GM18526 (cell line): ENCODE measurements around the gene BTN2A1.

ENCODE experiments used
- POLR2A ChIP-seq: IDR thresholded peaks from 3 replicates; pipeline ENCODE4 v1.6.1; 2011; ENCODE audit not compliant: insufficient read length; ENCODE audit errors: extremely low read depth

Gene BTN2A1

DNA sequence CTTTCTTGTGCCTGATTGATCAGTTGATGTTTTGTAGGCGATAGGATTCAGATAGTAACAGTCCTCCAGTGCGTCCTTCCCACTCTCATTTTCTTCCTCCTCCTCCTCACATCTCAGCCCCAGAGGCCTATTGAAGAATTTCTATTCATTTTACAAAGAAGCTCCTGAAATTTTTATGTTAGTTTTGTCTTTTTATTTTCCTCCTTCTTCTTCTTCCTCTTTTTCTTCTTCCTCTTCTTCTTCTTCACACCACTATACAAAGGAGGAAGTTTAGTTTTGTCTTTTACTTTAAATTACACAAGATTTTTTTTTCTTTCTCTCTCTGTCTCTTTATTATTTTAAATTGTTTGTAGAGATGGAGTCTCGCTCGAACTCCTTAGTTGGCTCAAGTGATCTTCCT lies 19.1 kb downstream of the BTN2A1 start:
- TF ChIP-seq POLR2A = no peak

DNA sequence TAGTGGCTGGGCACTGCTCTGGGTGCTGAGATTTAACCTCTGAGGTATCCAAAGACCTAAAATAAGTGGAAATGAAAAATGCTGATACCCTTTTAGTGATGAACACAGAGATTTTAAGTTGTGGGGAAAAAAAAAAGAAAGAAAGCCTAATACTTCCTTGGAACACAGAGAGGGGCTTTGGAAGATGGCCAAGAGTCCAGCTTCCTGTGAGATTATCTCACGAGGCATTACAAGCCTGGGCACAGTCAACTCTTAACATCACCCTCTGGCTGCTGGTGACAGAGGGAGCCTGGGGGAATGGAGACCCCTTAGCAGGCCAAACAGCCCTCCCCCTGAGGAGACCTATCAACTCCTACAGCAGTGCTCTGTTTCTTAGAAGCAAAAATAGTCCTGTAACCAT lies 19.7 kb downstream of the BTN2A1 start:
- no peak for TF ChIP-seq POLR2A

DNA sequence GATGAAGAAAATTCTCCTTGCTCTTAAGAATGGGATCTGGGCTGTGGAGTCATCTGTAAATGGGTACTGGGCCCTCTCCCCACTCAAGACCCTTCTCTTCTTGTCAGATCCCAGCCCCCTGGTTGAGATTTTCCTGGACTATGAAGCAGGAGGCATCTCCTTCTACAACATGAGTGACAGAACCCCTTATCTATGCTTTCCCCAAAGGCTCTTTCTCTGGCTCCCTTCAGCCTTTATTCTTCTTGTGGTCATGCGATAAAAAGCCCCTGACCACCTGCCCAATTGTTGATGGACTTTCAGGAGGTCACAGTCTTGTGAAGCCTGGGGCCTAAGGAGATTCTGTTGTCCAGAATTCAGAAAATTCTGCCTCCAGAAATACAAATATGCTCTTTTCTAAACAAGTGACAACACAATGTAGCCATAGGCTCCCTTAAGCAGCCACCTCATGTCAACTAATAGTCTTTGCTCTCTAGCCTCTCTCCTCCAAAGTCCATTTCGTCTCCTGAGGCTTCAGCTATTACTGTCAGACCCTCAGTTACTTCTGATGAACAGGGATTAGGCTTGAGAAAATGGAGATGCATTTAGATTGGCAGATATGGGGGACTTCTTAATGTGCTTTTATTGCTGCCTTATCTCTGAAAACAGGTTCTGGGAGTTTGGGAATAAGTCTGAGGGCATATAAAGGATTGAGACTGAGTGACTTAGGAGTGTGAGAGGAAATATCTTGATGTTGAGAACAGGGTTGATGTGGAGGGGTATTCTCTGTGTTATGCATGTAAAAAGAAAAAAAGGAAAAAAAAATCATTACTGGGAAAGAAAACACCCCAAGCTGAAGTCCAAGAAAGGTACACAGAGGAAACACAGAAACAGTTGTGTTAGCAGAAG lies 20.6 kb downstream of the BTN2A1 start:
- TF ChIP-seq POLR2A = no peak

DNA sequence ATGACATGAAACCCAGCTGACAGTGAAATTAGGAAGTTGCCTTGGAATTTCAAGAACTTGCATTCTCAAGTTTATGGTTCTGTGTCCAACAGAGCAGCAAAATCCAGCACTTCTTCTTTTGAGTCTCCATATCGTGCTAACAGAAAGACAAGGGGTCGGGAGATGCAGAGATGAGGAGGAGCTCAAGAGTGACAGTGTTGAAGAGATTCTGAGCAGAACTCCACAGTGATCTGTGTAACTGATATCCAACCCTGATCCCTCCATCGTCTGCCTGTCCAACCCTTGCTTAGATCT lies 21.2 kb downstream of the BTN2A1 start:
- TF ChIP-seq POLR2A = no peak

DNA sequence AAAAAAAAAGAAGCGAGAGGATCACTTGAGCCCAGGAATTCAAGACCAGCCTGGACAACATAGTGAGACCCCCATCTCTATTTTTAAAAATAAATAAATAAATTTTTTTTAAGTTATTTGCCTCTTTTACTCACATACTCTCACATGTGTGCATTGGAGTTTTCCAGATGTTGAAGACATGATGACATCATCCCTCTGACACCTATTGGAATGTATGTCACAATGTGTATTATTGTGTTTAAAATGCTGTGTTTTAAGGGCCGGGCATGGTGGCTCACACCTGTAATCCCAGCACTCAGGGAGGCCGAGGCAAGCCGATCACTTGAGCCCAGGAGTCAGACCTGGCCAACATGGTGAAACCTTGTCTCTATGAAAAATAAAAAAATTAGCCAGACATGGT lies 24.6 kb downstream of the BTN2A1 start:
- no peak for TF ChIP-seq POLR2A

DNA sequence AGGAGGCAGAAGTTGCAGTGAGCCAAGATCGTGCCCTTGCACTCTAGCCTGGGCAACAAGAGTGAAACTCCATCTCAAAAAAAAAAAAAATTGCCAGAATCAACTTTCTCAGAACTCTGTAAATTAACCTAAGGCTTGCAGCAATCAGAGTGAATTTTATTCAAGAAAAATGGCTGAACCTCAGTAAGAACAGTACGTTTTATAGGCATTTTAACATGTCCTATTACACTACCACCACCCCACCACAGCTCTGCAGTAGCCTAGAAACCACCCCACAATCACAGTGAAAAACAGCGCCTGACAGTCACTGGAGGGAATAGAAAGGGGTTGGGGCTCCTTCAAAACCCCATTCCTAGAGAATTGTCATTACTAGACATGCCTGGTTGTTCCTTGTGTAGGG lies 26.0 kb downstream of the BTN2A1 start:
- TF ChIP-seq POLR2A = no peak

DNA sequence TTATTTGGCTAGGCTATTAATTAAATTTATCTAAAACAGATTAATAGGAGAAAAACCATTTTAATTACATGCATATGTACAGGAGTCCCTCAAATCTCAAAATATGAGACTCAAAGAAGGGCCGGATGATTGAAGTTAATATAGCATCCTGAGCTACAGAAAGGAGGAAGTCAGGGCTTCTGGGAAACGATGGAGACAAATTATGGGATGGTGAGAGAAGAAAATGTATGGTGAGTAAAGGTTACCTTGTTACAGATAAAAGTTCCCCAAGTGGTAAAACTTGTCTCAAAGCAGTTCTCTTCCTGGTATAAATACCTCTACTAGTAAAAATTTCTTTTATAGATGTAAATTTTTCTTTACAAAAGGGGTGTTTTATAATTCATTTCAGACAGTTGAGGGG lies 26.4 kb downstream of the BTN2A1 start:
- no peak for TF ChIP-seq POLR2A

DNA sequence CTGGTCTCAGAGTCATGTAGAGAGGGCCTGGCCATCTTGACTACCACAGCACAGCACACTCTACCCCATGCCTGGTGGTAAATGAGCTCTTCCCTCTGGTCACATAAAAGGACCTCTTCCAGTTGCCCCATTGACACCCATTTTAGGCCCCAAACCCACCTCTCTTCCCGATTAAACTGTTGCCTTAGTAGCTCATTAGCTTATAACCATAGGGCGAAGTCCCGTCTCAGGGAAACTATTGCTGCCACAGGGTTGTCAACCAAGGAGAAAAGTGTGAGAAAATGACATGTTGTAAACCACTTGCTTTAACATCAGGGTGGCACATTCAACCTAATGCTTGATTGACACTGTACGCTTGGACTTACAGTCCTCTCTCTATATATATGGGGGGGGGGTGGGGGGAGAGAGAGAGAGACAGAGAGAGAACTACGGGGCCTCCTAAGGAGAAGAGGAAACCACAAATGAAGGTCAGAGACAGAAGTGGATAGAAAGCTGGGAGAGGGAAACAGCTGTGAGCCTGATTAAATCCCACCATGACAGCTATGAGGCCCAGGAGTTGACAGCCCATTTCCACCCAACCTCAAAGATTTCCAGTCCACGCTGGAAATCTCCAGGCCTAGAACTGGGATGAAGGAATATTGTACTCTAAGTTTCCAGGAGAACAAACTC lies 27.5 kb downstream of the BTN2A1 start:
- no peak for TF ChIP-seq POLR2A

DNA sequence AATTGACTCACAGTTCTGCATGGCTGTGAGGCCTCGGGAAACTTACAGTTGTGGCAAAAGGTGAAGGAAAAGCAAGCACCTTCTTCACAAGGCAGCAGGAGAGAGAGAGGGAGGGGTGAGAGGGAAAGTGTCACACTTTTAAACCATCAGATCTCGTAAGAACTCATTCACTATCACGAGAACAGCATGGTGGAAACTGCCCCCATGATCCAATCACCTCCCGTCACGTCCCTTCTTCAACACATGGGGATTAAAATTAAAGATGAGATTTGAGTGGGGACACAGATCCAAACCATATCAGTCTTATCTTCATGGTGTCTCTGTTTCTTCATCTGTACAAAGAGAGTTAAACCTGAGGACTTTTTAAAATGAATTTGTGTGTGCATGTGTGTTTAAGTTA lies 28.6 kb downstream of the BTN2A1 start:
- no peak for TF ChIP-seq POLR2A

DNA sequence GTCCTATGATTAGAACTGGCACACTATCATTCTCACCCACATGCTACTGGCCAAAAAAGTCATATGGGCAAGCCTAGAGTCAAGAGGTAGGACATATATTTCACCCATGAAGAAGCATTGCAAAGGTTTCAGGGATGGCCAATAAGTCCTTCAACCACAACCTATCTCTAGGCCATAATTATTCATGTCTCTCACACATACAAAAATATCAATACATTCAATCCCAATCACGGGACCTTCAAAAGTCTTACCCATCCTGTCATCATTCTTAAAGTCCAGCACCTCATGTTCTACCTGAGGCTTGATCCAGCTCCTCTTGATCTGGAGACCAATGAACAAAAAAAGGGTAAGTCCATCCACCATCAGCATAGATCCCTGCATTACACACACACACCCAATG lies 29.7 kb downstream of the BTN2A1 start:
- no peak for TF ChIP-seq POLR2A

DNA sequence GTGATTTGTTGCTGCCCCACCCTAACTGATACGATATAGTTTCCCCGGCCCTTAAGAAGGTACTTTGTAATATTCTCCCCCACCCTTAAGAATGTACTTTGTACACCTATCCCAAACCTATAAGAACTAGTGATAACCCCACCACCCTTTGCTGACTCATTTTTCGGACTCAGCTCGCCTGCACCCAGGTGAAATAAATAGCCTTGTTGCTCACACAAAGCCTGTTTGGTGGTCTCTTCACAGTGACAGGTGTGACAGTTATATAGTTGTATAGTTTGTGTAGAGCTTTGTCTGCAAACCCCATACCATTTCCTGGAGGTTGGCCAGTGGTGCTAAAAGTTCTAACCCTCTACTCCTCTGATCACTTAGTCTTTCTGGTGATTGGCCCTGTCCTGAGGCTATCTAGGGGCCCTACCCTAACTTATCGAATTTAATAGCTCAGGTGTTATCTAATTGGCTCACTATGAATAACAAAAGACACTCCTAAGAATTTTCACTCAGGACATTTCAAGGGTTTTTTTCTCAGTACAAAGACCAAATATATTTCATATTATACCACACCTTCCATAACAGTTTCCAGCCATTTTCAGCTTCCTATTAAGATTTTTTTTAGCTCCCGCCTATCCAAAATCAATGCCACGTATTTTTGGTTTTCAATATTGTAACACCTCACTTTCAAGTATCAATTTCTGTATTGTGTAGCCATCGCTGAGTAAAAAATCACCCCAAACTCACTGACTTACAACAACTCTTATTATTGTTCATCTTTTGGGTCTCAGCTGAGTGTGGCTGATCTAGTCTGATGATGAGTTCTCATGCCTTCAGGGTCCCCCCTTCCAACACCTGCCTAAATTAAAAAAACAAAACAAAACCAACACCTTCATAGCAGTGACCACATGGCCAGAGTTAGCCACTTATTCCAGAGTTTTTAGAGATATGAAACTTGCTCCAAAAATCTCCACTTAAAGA lies 32.5 kb downstream of the BTN2A1 start:
- TF ChIP-seq POLR2A = no peak

DNA sequence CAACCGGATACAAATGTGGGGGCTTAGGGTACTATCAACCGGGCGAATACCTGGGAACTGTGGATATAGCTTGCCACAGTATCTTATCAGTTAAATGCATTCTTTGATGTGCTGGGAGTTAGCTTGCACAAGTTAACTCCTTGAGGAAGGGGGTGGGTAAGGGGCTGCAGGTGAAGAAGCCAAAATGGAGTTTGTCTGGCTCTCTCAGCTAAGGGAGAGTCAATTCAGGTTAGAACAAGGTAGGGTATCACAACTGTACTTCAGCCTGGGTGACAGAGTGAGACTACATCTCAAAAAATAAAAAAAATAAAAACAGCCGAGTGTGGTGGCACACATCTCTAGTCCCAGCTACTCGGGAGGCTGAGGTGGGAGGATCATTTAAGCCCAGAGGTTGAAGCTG lies 33.8 kb downstream of the BTN2A1 start:
- TF ChIP-seq POLR2A = no peak

DNA sequence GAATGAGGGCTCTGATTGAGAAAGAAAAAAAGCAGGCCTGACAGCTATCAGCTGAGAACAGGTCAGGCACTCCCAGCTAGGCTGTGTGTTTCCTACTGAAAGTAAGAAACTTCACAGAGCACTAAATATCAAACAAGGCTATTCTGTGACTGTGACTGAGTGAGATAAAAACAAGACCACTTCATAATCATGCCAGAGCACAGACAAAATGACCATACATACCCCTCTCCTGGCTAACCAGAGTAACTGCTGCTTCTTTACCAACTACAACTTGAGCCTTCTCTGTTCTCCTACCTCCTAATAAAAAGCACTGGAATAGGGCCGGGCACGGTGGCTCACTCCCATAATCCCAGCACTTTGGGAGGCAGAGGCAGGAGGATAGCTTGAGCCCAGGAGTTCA lies 35.5 kb downstream of the BTN2A1 start:
- no peak for TF ChIP-seq POLR2A

DNA sequence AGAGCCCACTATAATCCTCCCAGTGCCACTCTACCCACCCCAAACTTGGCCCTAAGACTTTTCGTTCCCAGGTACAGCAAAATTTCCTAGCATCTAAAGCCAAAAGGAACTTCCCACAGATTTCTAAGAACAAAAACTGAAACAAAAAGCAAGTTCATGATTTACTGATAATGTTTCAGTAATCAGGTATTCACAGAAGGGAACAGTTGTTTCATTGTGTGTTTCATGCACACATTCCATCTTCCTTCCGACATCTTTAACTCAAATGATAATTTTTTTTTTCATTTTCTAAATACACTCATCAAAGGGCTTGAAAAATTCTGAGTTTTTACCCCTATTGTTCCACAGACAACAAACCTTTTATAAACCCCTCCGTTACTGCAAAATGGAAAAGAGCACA lies 36.4 kb downstream of the BTN2A1 start:
- no peak for TF ChIP-seq POLR2A

DNA sequence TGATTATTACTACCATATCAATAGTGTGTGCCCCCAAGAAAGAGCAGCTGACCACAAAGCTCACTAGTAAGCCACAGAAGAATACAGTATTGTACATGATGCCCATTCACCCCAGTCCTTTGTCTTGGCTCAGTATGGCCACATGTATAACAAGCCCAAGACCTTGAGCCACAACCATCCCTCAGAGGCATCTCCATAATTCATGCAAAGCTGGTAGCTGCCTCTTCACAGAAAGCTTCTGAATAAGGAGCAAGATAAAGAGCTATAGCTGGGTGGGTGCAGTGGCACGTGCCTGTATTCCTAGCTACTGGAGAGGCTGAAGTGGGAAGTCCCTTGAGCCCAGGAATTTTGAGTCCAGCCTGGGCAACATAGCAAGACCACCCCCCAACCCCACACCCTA lies 37.5 kb downstream of the BTN2A1 start:
- TF ChIP-seq POLR2A = no peak

DNA sequence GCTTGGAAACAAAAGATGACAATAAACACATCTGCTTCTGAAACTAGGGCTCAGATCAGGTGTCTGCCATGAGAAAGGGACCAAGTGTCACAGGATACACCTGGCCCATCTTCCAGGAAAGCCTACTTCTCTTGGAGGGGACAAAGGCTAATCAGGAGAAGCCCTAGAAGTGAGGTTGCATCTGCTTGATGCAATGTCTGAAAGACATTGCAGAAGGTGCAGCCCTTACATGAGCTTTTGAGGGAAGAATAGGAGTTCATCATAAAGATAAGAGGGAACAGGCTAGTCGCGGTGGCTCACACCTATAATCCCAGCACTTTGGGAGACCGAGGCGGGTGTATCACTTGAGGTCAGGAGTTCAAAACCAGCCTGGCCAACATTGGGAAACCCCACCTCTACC lies 39.9 kb downstream of the BTN2A1 start:
- TF ChIP-seq POLR2A = no peak
